Non-pigmented ciliary epithelial cell (primary cell): Measurements from ENCODE around the gene COL25A1.

Source experiments
- DNase-seq: peaks from one replicate; pipeline ENCODE4 v3.0.0-alpha.2; 2010; ENCODE audit warnings: low read depth

Gene COL25A1

DNA sequence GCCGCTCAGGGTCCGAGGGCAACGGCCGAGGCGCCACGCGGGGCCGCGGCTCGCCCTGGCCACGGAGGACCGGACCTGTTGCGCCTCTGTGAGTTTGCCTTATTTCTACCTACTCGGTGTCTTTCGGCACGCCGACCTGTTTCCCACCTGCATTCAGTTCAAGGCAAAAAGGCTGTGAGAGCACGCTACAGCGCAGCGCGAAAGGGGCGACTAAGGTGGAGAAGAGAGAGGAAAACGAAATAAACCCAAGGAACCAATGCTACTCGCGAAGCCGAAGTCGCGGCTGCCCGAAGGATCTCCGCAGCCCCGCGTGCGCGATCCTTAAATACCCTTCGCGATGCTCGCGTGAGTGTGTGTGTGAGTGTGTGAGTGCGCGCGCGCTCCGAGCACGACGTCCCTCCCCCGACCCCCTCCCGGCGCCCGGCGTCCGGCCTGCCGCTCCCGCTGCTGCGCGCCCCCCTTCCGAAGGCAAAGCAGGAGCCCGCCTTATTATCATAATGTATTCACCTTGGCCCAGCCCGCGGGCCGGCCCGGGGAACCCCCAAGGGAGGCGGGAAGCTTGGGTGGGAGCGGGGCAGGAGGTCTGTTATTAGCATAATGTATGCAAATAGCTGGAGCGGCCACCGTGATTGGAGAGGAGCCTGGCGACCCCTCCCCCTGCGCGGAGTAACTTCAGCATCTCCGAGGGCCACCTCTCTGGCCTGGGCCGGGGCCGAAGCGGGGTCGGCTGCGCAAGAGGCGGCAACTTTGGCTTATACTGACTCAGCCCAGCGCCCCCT lies at the start of gene COL25A1:
COL25A1 (minus strand) TSS at position 298 of the 779 bp plus-strand sequence.
- DNase-seq, result no peak

DNA sequence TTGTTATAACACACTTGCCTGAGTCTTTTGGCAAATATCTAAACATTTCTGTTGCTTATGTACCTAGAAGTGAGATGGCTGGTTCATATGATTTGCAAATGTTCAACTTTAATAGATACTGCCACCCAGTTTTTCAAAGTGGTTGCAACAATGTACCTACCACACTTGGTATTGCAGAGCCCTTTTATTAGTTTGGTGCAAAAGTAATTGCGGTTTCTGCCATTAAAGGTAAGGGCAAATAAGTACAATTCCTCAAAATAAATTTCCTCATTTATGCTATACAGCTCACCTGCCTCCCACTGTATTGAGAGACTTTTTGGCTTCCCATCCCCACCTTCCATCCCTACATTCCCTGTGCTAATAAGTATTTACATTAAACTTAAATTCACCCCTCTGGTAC lies 47.7 kb upstream of the COL25A1 start:
- no peak for DNase-seq

DNA sequence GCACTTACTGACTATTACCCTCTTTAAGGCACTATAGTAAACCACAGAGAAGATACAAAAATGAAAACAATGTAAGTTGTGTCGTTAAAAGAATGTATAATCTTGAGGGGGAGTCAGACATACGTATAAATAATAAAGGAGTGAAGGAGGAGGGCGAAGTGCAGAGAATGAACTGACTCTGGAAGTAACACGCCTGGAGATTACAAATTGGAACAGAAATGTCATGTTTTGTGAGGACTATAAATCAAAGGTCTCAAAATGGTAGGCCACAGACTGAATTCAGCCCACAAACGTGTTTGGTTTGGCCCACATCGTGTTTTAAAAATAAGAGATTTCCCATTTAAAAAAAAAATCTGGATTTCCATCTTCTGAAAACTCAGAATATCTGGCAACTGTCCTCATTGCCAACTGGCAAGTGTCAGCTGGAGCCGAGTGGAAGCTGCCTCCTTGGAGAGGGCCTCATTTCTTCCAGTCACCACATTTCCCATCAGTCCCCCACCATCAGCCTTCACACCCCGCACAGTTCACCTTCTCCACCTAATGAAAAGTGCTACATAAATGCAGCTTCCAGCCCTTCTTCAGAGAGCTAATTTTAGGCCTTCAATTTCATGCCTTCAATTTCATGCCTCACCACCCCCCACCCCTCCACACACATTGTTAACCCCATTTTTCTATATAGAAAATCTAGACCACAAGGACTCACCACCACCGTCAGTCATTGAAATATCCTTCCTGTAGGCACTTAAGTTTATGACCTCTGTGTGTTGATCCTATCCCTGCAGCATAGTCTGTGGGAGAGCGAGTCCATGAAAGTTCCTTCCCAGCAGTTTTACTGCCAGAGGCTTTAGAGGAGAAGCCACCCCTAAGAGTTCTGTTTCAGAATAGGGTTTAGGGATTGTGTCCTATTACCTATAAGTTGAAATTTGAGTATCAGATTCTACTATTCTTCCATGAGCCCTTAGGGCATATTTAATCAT lies 32.0 kb upstream of the COL25A1 start:
- no peak for DNase-seq

DNA sequence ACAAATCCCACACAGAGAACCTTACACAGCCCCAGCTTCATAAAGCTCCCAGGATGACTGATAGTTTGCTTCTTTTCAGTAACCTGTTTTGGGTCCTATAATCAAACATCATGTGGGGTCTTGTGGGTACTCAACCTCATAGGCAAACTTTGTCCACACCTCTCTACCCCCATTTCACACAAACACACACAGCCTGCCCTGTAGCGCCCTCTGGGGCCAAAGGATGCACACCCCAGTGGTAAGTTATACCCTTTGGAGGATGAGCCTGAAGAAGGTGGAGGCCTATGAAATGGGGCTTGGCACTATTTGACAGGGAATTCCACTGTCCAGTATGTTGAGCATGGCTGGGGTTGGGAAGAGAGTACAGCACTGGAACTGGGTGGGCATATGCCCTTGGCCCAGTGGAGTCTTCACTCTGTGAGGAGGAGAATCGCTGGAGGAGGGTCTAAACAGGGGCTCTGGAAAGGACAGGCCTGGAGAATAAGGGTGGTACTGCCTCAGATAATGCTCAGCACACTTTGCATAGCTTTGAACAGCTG lies 30.5 kb upstream of the COL25A1 start:
- no peak for DNase-seq

DNA sequence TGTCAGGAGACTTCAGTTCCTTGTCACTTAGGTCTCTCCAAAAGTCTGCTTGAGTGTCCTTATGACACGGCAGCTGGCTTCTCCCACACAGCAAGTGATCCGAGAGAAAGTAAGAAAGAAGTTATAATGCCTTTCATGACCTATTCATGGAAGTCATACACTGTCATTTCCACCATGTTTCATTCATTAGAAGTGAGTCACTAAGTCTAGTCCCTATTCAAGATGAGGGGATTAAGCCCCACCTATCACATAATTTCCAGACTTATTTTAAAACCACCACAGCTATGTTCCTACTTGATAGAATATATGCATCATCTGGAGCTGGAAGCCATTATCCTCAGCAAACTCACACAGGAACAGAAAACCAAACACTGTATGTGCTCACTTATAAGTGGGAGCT lies 25.2 kb upstream of the COL25A1 start:
- no peak for DNase-seq

- DNase-seq, result no peak
These were observed 23.2 kb upstream of the COL25A1 start for GRCh38 chr4:109325698-109326097.

DNA sequence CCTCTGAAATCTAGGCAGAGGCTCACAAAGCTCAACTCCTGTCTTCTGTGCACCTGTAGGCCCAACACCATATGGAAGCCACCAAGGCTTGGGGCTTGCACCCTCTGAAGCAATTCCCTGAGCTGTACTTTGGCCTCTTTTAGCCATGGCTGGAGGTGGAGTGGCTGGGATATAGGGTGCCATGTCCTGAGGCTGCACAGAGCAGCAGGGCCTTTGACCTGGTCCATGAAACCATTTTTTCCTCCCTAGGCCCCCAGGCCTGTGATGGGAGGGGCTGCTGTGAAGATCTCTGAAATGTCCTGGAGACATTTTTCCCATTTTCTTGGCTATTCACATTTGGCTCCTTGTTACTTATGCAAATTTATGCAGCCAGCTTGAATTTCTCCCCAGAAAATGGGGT lies 20.9 kb upstream of the COL25A1 start:
- DNase-seq, result no peak

- DNase-seq, result no peak
These were observed 18.8 kb upstream of the COL25A1 start for GRCh38 chr4:109321232-109321631.

GRCh38 chr4:109319684-109320083 lies 17.2 kb upstream of the COL25A1 start:
- no peak for DNase-seq

DNA sequence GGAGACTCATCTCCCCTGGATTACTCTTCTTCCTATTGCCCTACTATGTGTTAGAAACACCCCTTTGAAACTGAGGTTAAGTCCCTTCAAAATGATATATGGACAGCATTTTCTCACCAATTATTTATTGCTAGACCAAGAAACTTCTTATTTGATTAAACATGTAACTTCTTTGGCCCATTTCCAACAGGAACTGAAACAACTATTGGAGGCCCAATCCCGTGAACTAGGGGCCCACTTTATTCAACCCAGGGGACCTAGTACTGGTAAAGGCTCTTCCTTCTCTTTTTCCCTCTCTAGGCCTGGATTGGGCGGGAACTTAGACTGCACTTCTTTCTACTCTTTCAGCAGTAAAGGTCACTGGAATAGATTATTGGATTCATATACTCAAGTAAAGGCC lies 16.7 kb upstream of the COL25A1 start:
- DNase-seq, result no peak

- DNase-seq, result no peak
These were observed 13.4 kb upstream of the COL25A1 start for GRCh38 chr4:109315818-109316217.

- DNase-seq, result no peak
These were observed 12.9 kb upstream of the COL25A1 start for GRCh38 chr4:109315341-109315740.

DNA sequence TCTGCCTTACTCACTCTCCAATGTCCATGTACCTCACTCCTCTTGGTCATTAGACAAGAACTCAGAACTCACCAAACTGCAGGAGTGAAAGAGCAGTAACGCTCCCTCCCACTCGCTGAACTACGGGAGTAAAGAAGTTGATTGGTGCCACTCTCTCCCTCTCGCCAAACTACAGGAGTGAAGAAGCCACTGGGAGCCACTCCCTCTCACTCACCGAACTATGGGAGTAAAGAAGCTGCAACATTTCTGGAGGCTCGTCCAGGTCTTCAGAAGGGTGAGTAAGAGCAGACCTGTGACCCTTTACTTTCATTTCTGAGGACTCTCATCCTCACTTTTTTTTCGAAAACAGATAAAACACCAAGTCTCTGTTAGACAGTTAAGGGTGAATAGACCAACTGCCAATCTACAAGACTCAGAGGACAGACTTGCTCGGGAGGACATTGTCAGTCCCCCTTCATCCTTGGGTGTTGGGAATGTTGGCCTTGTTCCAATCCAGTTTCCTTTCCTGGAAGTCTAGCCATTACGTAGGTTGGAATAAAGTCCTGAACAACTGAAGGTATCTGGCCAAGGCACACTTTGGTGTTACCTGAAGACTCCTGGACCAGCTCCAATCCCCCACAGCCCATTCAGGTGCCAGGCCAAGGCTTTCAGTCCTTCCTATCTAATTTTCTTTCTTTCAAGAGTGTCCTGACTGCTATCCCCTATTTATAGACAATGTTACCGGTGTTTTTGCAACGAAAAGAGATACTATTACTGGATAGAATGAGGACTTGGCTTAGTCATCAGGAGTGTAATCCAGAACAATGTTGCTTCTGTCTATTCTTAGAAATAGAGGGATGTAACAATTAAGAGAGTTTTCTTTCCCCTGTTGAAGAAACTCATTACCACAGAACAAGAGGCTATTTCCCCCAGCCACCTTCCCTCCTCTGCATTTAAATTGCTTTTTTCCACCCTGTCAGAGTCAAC lies 11.0 kb upstream of the COL25A1 start:
- no peak for DNase-seq

DNA sequence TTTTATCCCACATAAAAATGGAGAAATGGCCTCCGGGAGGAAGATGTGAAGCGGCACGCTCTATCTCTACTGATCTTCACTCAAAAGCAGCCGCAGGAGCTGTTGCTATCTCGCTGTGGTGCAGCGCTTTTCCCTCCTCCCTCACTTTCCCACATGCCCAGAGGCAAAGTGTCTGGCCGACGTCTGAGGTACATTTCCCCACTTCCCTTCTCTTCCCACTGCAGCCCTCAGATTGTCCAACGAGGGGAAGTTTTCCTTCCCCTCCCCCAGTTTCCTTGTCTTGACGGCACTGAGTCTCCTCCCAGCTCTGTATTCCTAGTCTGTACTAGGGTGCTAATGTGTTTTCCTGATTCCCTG lies 660 bp upstream of the COL25A1 start:
- DNase-seq, result no peak

DNA sequence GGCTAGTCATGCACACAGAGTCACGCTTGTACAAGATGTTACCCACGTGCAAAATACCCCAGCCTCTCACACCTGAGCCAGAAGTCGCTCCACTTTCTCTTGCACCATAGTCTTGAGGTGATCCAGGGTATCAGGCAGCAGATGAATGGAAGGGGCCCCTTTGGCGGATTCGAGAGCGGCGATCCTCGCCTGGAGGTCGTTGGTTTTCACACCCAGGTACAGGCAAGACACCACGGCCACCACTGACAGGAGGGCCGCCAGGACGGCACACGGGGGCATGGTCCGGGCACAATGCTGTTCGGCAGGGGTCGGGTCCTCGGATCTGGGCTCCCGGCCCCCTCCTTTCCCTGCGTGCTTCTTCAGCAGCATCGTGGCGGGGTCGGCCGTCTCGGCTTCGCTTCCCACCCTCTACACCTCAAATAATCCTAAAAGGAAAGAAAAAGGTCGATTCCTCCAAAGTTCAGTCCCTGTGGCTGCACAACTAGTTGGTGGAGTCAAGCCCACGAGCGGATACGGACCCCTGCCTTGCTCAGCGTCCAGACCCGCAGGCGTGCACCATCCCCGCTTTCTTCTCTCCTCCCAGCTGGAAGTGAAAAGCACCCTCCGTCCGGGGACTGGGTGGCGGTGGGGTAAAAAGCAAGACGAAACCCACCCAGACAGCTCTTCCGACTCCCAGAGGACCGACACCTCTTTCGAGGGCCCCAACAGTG lies 652 bp downstream of the COL25A1 start:
- no peak for DNase-seq

DNA sequence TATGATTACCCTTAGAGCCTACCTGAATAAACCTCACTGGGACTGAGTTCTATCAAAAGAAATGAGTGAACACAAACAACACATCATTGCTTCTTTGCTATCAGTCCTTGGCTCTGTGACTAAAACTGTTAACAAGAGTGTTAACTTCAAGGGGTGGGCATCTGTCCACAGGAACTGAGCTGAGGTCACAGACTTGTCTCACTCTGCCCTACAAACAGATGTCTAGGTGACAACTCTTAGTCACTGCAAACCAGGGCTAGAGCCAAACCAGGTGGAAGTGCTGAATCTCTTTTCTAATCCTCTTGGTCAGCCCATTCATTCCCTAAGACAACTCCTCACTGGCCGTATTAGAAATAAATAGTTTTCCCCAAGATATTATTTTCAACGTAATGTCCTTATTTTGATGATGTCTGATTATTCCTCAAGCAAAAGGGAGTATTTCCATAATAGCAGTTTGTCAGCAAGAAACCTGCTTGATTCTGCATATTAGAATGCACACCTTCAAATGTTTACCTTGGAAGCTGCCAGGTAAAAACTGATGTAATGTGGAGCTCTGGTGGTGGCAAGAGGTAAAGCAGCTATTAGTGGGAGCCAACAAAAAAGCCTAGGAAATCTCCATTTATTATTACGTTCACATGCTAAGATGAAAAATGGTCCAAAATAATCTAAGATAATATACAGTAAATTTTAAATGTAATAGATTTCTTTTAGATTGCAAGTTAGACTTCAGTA lies 4.0 kb downstream of the COL25A1 start:
- DNase-seq, result no peak

DNA sequence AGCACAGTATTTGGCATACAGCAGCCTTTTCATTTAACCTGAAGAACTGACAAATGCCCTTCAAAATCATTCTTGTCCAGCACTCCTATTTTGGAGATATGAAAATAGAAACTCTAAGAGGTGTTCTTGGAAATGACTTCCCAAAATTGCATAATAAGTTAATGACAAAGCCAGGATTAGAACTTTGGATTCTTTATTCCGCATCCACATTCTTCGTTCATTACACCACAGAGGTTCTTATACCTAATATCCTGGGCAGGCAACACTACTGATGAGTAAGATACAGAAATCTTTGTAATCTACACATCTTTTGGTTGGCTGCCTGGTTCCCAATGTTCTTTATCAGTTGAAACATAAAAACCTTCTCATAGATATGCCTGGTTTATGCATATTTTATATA lies 5.9 kb downstream of the COL25A1 start:
- DNase-seq, result peak; percentile 30

GRCh38 chr4:109295081-109295480 lies 7.4 kb downstream of the COL25A1 start:
- no peak for DNase-seq

GRCh38 chr4:109294468-109295020 lies 7.9 kb downstream of the COL25A1 start:
- DNase-seq, result peak; percentile 58

DNA sequence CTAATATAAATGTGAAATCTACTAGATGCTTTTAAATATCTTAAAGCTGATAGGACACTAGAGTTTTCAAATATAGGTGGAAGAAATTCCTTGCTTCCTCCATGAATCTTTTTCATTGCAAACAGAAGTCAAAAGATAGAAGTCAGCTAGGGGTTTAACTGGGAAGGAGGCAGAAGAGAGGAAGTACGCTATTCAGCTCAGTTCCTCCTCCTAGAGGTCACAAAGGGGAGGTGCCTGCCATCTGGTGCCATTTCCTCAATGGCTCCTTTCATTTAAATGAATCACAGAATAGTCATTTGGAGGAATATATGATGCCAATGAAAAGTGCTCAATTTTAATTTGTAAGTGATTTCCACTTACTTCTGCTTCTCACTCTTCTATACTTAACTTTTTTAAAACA lies 8.5 kb downstream of the COL25A1 start:
- no peak for DNase-seq
